Head of caudate nucleus (tissue), 42 donors: ENCODE data around the gene FOXO4.
"Not testable (repeated sequence)": the region's sequence is repeated elsewhere in the genome, so short reads cannot be mapped to it uniquely, and the experiment has no call there.

Experiments used
- DNase-seq, 42 donors: peaks; one replicate each; pipeline versions ENCODE4 v3.0.0 to v3.0.0-alpha.2; 2020 to 2021; ENCODE audit warnings: mixed read lengths in 7 of 42
- intact Hi-C: fragments of 100-400 bp; cut with DNase I; formaldehyde crosslinking; loops from one replicate; pipeline ENCODE4 v1.15.0; 2022

The FOXO4 gene

GRCh38 chrX:71095555-71095980, at the start of gene FOXO4:
Gene FOXO4, plus strand, starts transcription at chrX:71095851. Its CDS starts 678 bp downstream, at chrX:71096529.
- peak; percentile 89 to 97 (median 94) for DNase-seq
- intact Hi-C loops, result no loop called here

- intact Hi-C loops, DNase-seq: not testable (repeated sequence)
These were observed 47.8 kb upstream of the FOXO4 start for GRCh38 chrX:71047891-71048290.

- intact Hi-C loops, result no loop called here
These were observed 42.9 kb upstream of the FOXO4 start for GRCh38 chrX:71052721-71053120.

GRCh38 chrX:71053217-71053621, 42.4 kb upstream of the FOXO4 start:
- DNase-seq, result peak in 39 of 42 donors; percentile 7 to 70 (median 32)
- intact Hi-C loops, result no loop called here

More at GRCh38 chrX:71052721-71053120, 42.9 kb upstream of the FOXO4 start:
- DNase-seq, result no peak

GRCh38 chrX:71056867-71057266, 38.8 kb upstream of the FOXO4 start:
- DNase-seq, result no peak
- intact Hi-C loops, result no loop called here

GRCh38 chrX:71057848-71058530, 37.7 kb upstream of the FOXO4 start:
- no peak for DNase-seq
- intact Hi-C loops, result no loop called here

GRCh38 chrX:71060127-71060526, 35.5 kb upstream of the FOXO4 start:
- no peak for DNase-seq
- intact Hi-C loops, result no loop called here

- intact Hi-C loops, result no loop called here
- DNase-seq, result no peak
These were observed 28.6 kb upstream of the FOXO4 start for GRCh38 chrX:71067089-71067488.

- intact Hi-C loops, result no loop called here
- peak in 5 of 42 donors; percentile 1 to 13 (median 4) for DNase-seq
These were observed 28.0 kb upstream of the FOXO4 start for GRCh38 chrX:71067712-71068043.

- DNase-seq, result peak; percentile 78 to 97 (median 92)
- intact Hi-C loops, result no loop called here
These were observed 27.4 kb upstream of the FOXO4 start, which contains the start of gene SNX12 for GRCh38 chrX:71068044-71068918. Gene SNX12, minus strand, starts transcription at chrX:71068334. Its CDS starts 28 bp downstream, at chrX:71068306.

- intact Hi-C loops, result no loop called here
- DNase-seq, result no peak
These were observed 25.1 kb upstream of the FOXO4 start for GRCh38 chrX:71070531-71070930.

GRCh38 chrX:71081330-71082123, 14.1 kb upstream of the FOXO4 start:
- intact Hi-C loops, result no loop called here
- DNase-seq, result no peak

- intact Hi-C loops, result no loop called here
- DNase-seq, result no peak
These were observed 13.5 kb upstream of the FOXO4 start for GRCh38 chrX:71082124-71082647.

GRCh38 chrX:71082822-71083221, 12.8 kb upstream of the FOXO4 start:
- DNase-seq, result no peak
- intact Hi-C loops, result no loop called here

GRCh38 chrX:71085900-71086299, 9.8 kb upstream of the FOXO4 start:
- intact Hi-C loops, result no loop called here

GRCh38 chrX:71091263-71091662, 4.4 kb upstream of the FOXO4 start:
- no peak for DNase-seq
- intact Hi-C loops, result no loop called here

More at GRCh38 chrX:71085900-71086299, 9.8 kb upstream of the FOXO4 start:
- no peak for DNase-seq

- intact Hi-C loops, result no loop called here
- peak in 1 of 42 donors; percentile 24 for DNase-seq
These were observed 618 bp upstream of the FOXO4 start for GRCh38 chrX:71095033-71095432.

GRCh38 chrX:71095981-71096759, 519 bp downstream of the FOXO4 start:
- intact Hi-C loops, result no loop called here

GRCh38 chrX:71096760-71097032, 1.0 kb downstream of the FOXO4 start:
- peak in 2 of 42 donors; percentile 22 to 30 for DNase-seq
- intact Hi-C loops, result no loop called here

More at GRCh38 chrX:71095981-71096759, 519 bp downstream of the FOXO4 start:
- DNase-seq, result peak in 11 of 42 donors; percentile 2 to 38 (median 13)
